Tibial nerve (tissue), 3 donors: ENCODE measurements around the gene CDH12.

Experiments
- EP300 ChIP-seq, 2 donors: sonication (generic); formaldehyde crosslinking; IDR thresholded peaks; one replicate each; pipeline ENCODE4 v1.6.1; 2017; ENCODE audit warnings: antibody characterized with exemption in 2 of 2, mild to moderate bottlenecking in 1 of 2
- POLR2A ChIP-seq, 2 donors: fragments of 450-650 bp; IDR thresholded peaks; one replicate each; pipeline ENCODE4 v1.6.1; 2017; ENCODE audit warnings: antibody characterized with exemption in 2 of 2, mild to moderate bottlenecking in 2 of 2, moderate library complexity in 2 of 2

DNA sequence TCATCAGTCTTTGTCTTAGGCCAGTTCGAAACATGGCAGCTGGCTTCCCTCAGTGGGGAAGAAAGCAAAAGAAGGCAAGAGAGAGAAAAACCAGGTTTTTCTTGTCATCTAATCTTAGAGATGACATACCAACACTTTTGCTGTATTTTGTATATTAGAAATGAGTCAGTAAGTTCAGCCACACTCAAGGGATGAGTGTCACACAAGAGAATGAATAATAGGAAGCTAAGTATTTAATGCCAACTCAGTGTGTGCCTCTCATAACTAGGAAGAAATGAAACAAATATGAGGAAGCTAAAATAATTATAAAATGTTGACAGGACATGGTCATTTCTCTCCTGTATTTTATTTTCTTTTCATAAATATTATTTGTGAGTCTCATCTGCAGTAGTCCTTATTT, 65.3 kb downstream of the CDH12 start:
- no peak for TF ChIP-seq EP300 (IDR thresholded peaks at IDR 0.05)
- no peak for TF ChIP-seq POLR2A (IDR thresholded peaks at IDR 0.05)
